Ovary (tissue), 9 donors: Measurements from ENCODE around the gene SPRY1. TPM values are rescaled to one million over a fixed set of nuclear protein-coding genes. Genes with fewer than 3 reads are reported as not detected.

Source experiments
- DNase-seq, 5 donors: peaks; one replicate each; pipeline ENCODE4 v3.0.0-alpha.2; 2019 to 2020
- H3K27ac ChIP-seq, 2 donors: fragments of 200-600 bp; one replicate each; pipeline versions ENCODE4 v1.5.1 to v1.8.0; 2019 to 2022
- H3K27me3 ChIP-seq: fragments of 200-600 bp; one replicate; pipeline ENCODE4 v1.8.0; 2022
- H3K36me3 ChIP-seq: fragments of 200-600 bp; sonication (generic); one replicate; pipeline ENCODE4 v1.5.1; 2019
- H3K4me1 ChIP-seq: one replicate; pipeline ENCODE4 v1.8.1; 2013; ENCODE audit warnings: mild to moderate bottlenecking, moderate library complexity; ENCODE audit not compliant: insufficient read depth
- H3K4me3 ChIP-seq: fragments of 200-600 bp; sonication (generic); one replicate; pipeline ENCODE4 v1.5.1; 2017
- H3K9me3 ChIP-seq, 2 donors: fragments of 200-600 bp in 1 of 2; sonication (generic) in 1 of 2; one replicate each; pipeline versions ENCODE4 v1.5.1 to v1.8.1; 2013 to 2019; ENCODE audit warnings: mild to moderate bottlenecking in 1 of 2, moderate library complexity in 1 of 2
- CTCF ChIP-seq, 3 donors: fragments of 450-650 bp in 2 of 3; fragments of 200-600 bp in 1 of 3; IDR thresholded peaks; one replicate each; pipeline versions ENCODE4 v1.5.1 to v1.8.0; 2016 to 2022; ENCODE audit warnings: antibody characterized with exemption in 3 of 3, mild to moderate bottlenecking in 1 of 3
- EP300 ChIP-seq: sonication (generic); formaldehyde crosslinking; IDR thresholded peaks from one replicate; pipeline ENCODE4 v1.6.1; 2017; ENCODE audit warnings: antibody characterized with exemption
- POLR2A ChIP-seq: fragments of 450-650 bp; IDR thresholded peaks from one replicate; pipeline ENCODE4 v1.6.1; 2017; ENCODE audit warnings: antibody characterized with exemption, mild to moderate bottlenecking, moderate library complexity
- WGBS, 3 donors: extraction: QIAGEN DNeasy Blood & Tissue Kit in 1 of 3; methylation state at CpG; one replicate each; pipeline versions ENCODE4 v1.1.5 to v1.1.7; 2013 to 2017; 5-methylcytosine and 5-hydroxymethylcytosine counted together
- intact Hi-C, 4 donors: fragments of 100-400 bp; cut with DNase I; formaldehyde crosslinking; loops; one replicate each; pipeline versions ENCODE4 v1.11.0 to v1.15.1; 2022 to 2023
- polyA plus RNA-seq, 2 donors: library from polyadenylated mRNA; stranded (reverse); fragments of 200-250 nt in 1 of 2; fragments of 350-450 nt in 1 of 2; fragmentation: Illumina TruSeq in 1 of 2; extraction: RNeasy Lipid Tissue Mini Kit (QIAGEN cat#74804) in 1 of 2; gene quantifications; one replicate each; pipeline ENCODE4 v1.2.3, GENCODE V29; 2013 to 2014
- total RNA-seq, 7 donors: library from RNA; depleted of rRNA in 2 of 7; stranded (reverse); fragments of >200 nt in 2 of 7; fragmentation: NEBNext Ultra II Directional in 3 of 7; extraction: Animal tissue kit (Norgen Biotek cat#: 25700) in 3 of 7; gene quantifications; one replicate each; pipeline versions ENCODE4 v1.1.0 to v1.2.4, GENCODE V29; 2016 to 2023
- donor health status: DM: no; HTN: no; CAD: no; lungs with moderate emphysema.
- donor health status: DM: no; HTN: no; CAD: no.
- donor health status: Bipolar disorder and iron deficiency.
- donor health status: DM: yes; HTN: yes; CAD: no.
- donor health status: DM: no; HTN: no; CAD: no.
- donor health status: DM: yes; HTN: yes; CAD: no.

Gene SPRY1
- total and polyA plus RNA-seq, 9 donors = 22.5 to 124 (median 43.5) TPM

- TF ChIP-seq CTCF (IDR thresholded peaks at IDR 0.05) = no peak
- TF ChIP-seq POLR2A = no peak
- TF ChIP-seq EP300 = no peak
- intact Hi-C loops = no loop called here
- DNase-seq = no peak
These were observed 4.9 kb downstream of the SPRY1 start for GRCh38 chr4:123401271-123402120.

GRCh38 chr4:123402121-123402465 lies 5.5 kb downstream of the SPRY1 start:
- Histone ChIP-seq H3K36me3 (no peaks in the 10 kb centered on the region), H3K4me1 (no peaks in the 10 kb centered on the region), H3K4me3 (peak overlapping the region; percentile 10), H3K27ac (no peak overlapping the region), H3K9me3 (no peaks in the 10 kb centered on the region), H3K27me3 (no peaks in the 10 kb centered on the region)
- 79 to 92% (median 89%) methylated on average over 3 of the region's 3 CpGs for WGBS, 3 donors
- no peak for TF ChIP-seq CTCF (IDR thresholded peaks at IDR 0.05)
- TF ChIP-seq POLR2A = no peak
- no peak for TF ChIP-seq EP300
- intact Hi-C loops = no loop called here
- no peak for DNase-seq

More at GRCh38 chr4:123401271-123402120, 4.9 kb downstream of the SPRY1 start:
- H3K36me3 ChIP-seq = no peaks in the 10 kb centered on the region
- H3K4me3 ChIP-seq = peak overlapping the region; percentile 62
- H3K9me3 ChIP-seq = no peaks in the 10 kb centered on the region
- 68 to 89% (median 87%) methylated on average over 9 of the region's 9 CpGs for WGBS, 3 donors
- no peaks in the 10 kb centered on the region for H3K4me1 ChIP-seq
- H3K27ac ChIP-seq = no peak overlapping the region
- no peaks in the 10 kb centered on the region for H3K27me3 ChIP-seq

- Histone ChIP-seq H3K4me3 (no peak overlapping the region), H3K36me3 (no peaks in the 10 kb centered on the region), H3K27me3 (no peaks in the 10 kb centered on the region), H3K9me3 (no peaks in the 10 kb centered on the region), H3K27ac (no peak overlapping the region), H3K4me1 (no peaks in the 10 kb centered on the region)
- 85 to 97% (median 96%) methylated on average over 3 of the region's 3 CpGs for WGBS, 3 donors
- TF ChIP-seq CTCF (IDR thresholded peaks at IDR 0.05) = no peak
- TF ChIP-seq POLR2A = no peak
- no peak for TF ChIP-seq EP300
- DNase-seq = no peak
- intact Hi-C loops = no loop called here
These were observed 6.5 kb downstream of the SPRY1 start for GRCh38 chr4:123403080-123403604.

GRCh38 chr4:123404533-123404932 lies 7.9 kb downstream of the SPRY1 start:
- Histone ChIP-seq H3K36me3 (no peaks in the 10 kb centered on the region), H3K4me1 (no peaks in the 10 kb centered on the region), H3K9me3 (no peaks in the 10 kb centered on the region), H3K27me3 (no peaks in the 10 kb centered on the region), H3K4me3 (no peak overlapping the region), H3K27ac (no peak overlapping the region)
- no peak for TF ChIP-seq POLR2A
- TF ChIP-seq EP300 = no peak
- no peak for TF ChIP-seq CTCF (IDR thresholded peaks at IDR 0.05)
- intact Hi-C loops = no loop called here
- no peak for DNase-seq
- 81 to 92% (median 89%) methylated on average over 4 of the region's 4 CpGs for WGBS, 3 donors
